GF-D8 (cell line): ENCODE results near the gene CYP11A1.

Experiments used
- DNase-seq: peaks from one replicate; lab custom pipeline; 2025; lab: John Stamatoyannopoulos, UW

The CYP11A1 gene

DNA sequence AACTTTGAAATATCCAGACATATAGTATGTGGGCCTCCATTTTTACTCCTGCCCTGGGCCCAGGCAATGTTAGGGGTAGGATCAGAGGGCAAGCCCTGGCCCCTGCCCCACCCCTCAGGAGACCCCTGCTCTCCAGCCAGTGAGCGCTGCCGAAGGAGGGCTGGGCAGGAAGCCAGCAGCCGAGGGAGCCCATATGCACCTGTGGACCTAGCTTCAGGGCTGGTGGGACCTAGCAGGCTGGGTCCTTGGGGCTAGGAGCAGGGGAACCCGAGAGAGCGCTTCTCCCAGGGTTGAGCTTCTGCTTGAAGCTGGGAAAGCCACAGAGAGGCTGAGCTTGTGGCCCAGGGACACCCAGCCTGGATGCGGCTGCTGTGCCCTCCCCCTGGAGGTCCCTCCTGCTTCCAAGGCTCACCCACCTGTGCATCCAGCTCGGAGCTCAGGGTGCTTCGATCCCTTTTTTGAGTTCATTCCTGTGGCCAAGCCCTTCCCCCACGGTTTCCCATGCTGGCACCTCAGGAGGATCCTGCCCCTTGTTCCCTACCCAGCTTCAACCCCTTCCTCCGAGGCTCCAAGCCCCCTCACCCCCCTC, 21.0 kb upstream of the CYP11A1 start:
- no peak for DNase-seq

DNA sequence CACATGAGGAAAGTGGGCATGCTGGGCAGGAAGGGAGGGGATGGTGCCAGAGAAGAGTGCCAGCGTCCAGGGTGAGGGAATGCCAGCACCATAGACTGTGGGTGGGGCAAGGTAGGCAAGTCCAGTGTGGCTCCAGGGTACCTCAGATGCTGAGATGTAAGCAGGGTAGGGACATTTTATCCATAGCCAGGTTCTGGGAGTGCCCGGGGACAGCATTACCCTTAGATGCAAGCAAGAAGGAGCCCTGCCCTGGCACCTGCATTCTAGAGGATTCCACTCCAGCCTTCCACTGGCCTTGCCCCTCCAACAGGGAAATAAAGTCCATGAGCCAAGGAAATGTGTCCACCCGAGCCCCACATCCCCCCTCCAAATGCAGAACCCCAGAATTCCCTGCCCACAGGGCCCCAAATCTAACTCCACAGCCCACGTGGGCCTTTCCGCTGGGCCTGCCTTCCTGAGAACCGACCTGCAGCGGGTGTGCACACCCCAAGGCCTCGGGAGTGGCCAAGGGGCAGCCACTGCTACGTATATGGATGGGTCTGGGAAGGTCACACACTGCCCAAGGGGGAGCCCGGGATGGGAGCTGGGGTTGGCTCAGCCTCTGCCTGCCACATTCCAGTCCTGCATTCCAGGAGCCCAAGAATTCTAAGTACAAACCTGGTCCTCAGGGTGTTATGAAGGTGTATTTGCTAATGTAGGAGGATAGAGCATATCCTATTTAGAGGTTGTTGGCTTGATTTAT, 20.3 kb upstream of the CYP11A1 start:
- DNase-seq, result no peak

DNA sequence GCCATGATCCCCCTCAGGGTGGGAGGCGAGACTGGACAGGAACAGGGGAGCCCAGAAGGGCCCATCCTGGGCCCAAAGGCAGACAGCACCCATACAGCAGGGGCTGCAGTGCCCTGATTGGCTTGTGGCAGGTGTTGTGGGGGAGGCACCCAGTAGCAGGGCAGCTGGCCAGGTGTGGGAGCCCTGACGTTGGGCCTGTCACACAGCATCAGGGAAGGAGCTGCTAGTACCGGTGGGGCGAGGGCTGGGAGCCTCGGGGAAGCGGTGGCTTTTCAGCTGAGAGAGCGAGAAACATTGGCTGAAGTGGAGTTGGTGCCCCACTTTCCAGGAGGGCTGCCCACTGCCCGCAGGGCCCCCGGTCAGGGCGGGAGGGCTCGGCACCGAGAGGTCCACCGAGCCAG, 19.7 kb upstream of the CYP11A1 start:
- DNase-seq, result no peak

DNA sequence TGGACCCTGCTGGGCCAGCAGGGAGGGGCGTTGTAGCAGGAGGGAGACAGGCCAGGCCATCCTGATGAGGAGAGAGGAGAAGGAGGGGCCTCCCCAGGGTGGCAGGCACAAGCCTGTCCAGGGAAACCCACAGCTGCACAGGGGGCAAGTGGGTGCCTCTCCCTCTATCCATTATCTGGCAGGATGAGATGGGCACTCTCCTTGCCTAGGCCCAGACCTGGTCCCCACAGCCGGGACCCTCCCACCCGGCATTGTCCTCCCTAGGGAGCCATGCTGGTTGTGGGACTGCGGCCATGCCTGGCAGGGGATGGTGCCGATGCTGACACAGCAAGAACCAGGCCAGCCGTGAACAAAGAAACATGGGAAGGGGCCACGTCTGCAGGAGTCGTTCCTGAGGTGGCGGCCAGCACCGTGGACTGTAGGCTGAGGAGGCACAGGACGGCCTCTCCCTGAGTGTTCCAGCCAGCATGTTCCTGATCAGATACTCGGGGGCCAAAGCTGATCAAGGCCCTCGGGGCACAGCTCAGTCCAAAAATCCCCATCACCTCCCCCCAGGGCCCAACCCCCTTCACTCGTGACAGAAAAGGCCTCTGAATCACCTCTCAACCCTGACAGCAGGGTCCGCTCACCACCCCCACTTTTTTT, 19.2 kb upstream of the CYP11A1 start:
- no peak for DNase-seq

DNA sequence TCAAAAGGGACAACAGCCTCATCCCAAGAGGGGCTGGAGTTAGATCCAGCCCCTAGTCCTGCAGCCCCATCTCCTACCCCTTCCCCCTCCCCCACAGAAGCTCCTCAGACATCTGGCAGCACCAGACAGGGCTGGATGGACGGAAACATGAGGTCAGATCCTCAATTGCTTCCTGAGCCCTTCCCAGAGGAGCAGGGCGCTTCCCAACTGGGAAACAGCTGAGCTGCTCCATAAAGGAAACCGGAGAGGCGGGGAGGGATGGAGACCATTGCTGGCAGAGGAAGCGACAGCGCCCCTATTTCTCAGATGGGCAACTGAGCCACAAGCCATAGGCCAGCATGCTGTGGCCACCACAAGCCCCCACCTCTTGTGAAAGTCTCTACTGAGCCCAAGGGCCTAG, 18.3 kb upstream of the CYP11A1 start:
- DNase-seq, result no peak

DNA sequence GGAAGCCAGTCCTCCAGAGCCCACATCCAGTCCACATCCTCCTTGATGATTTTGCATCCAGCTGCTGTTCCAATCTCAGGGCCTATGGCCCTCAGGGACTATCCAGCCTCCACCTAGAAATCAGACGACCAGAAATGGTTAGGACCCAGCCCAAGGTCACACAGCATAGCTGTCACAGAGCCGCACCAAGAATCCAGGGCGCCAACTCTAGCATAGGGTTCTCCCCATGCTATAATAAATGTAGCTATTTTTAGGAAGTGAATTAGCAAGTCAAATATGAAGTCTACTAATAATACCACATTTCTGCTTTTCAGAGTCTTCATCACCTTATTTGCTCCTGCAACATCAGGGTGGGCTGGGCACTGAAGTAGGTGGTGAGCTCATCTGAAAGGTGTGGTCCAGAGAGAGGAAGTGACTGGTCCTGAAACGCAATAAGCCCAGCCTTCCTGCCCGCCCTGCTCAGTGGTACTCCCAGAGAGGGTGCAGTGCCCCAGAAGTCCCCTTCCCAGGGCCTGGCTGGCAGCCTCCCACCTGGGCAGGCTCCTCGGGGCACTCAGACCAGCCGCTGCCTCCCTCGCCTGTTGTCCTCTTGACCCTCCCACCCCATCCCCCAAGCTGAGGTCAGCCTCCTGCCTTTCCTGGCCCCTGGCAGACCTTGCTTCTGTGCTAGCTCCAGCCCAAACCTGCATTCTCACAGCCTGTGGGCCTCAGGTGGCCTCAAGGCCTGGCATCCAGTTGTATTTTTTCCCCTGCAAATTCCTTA, 17.6 kb upstream of the CYP11A1 start:
- DNase-seq, result no peak

DNA sequence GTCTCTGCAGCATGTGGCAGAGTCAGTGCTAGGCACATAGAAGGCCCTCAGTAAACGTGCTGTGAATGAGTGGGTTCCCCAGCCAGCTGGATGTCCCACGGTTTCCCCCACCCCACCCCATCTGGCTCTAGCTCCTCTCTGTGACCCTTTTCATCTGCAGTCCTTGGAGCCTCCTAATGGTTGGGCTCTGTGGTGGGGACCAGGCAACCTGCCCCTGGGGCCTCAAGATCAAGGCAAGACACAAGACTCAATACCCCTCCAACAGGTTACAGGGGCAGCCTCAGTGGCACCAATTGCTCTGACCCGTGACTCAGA, 17.1 kb upstream of the CYP11A1 start:
- DNase-seq, result no peak

DNA sequence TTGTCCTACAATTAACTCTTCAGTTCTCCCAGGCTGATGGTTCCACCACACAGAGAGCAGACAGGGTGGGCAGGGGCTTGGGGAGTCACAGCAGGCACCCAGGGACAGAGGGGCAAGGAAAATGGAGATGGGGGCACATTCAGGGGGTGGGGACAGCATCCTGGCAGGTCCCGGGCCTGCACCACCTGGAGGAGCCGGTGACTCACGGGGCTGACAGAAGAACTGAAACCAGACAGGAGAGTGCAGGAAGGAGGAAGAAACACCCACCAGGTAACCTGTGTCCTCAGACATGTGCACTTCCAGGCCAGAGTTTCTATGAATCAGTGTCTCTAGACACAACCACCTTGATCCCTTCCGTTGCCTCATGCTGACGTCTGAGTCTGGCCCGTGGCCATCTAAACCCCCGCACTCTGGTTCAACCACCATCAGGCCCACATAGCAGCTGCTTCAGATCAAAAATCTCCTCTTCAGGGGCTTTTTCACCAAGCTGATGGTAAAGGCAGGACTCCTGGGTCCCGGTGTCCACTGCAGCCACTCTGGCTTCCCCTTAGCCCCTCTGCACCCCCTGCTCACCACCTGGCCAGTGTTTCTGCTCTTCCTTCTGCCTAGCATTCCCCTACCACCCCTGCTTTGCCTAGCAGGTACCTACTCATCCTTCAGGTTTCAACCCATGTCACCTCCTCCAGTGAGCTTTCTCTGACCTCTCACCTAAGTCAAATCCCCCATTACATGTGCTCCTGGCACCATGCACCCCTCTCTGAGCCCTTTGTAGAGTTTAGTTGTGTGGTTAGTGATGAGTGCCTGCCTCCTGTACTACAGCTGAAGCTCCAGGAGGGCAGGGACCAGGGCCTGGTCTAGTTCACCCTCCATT, 16.5 kb upstream of the CYP11A1 start:
- DNase-seq, result no peak

DNA sequence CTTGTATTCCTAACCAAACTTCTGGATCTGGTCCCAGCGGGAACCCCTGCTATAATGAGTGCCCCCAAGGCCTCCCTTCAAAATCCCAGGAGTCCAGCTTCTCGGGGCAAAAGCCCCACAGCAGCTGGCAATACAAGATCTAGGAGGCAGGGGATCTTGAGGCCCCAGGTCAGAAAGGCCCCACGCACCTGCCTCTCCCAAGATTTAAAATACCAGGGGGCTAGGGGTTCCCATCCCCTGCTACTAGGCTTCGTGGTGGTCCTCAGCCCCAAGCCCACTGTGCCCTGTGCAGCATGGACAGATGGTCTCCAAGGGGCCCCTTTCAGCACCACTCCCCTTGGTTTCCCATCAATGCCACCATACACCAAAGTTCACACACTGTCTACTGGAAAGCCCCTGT, 15.8 kb upstream of the CYP11A1 start:
- no peak for DNase-seq

DNA sequence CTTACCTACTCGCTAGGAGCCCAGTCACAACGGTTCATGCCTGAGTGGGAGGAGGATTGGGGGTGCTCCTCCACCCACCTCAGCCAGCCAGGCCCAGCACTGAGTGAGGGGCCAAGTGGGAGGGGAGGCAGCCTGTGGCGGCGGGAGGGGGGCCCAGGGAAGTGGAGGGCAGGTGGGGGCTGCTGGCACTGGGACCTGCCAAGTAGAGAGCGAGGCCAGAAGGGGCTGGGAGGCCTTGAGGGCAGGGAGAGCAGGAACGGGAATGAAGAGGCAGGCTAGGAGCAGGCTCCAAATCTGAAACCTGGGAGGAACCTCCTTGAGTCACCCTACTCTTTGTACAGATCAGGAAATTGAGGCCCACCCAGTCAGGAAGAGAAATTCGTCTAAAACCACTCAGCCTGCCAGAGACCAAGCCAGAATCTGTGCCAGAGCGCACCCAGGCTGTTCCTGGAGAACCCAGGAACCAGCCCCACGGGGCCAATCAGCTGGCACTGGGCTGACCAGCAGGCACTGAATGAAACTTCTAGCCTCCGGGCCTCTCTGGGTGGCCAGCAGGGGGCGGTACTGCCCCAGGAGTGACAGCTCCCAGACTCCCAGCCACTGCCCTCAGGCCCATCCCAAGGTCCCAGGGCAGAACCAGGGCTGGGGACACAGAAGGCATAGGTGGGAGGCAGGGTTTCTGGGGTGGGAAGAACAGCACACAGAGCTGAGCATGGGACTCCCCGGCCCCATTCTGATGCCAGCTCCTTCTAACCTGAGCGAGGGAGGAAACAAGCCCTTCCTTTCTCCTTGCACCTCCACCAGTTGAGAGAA, 14.8 kb upstream of the CYP11A1 start:
- peak; percentile 30 for DNase-seq

DNA sequence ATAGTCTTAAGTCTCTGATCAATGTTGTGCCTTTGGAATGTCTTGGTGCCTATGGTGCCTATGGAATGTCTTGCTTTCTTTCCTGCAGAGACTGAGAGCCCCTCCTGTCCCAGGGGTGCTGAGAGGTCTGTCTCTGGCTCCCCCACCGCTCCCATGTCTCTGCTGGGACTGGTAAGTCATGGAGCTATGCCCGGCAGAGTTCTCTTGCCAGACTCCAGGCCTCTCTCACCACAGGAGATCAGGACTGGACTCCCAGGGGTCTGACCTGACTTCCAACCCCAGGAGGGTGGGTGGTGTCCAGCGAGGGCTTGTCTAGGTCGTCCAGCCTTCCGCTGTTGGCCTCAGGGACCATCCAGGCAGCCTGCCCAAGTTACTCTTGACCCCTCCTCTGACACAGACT, 14.0 kb upstream of the CYP11A1 start:
- no peak for DNase-seq

DNA sequence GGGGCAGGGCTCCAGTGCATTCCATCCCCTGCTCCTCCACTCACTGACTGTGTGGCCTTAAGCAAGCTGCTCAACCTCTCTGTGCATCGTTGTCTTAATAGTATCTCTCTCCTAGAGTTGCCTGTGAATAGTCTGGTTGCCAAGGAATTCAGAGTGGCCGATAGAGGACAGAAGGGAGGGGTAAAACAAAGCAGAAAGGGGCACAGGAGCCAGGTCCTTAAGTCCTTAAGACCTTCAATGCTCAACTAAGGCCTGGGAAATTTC, 13.7 kb upstream of the CYP11A1 start:
- DNase-seq, result no peak

DNA sequence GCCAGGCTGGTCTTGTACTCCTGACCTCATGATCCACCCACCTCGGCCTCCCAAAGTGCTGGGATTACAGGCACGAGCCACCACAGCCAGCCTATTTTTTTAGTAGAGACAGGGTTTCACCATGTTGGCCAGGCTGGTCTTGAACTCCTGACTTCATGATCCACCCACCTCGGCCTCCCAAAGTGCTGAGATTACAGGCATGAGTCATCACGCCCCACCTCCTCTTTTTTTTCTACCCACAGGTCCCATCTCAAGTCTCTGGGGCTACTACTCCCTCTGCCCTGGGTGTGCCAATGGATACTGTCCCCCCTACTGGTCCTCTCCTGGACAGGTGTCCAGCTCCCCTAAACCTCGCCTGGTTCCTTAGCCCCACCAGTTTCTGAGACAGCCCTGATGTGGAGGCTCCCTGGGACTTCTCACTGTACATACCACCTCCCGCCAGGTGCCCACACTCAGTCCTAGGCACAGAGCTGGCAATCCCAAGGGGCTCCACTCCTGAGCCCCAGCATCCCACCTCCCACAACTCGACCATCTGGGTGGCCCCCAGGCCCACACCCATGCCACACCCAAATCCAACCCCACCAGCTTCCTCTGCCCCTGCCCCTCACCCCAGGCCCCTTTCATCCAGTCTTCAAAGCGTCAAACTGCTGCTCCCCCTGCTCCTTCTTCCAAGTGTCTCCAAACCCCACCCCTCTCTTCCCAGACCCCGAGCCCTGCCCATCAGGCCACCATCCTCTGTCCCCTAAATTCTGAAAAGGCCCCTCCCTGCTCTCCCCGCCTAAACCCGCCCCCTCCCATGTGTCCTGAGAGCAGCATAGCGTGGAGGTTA, 13.1 kb upstream of the CYP11A1 start:
- no peak for DNase-seq

DNA sequence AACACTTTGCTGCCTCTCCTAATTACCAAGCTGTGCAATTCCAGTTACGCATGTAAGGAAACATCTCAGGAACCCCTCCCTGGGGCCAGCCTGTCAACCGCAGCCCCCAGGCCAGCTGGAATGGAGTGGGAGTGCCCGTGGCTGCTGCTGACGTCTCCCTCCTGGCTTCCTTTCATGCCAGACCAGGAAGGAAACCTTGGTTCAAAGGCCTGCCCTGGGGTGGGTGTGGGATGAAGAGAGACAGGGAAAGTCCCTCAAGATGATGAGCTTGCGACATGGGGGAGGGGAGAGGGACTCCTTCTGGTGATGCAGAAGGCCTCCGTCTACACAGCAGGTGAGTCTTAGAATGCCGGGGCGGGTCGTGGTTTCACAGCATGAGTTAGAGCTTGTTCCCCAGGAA, 11.4 kb upstream of the CYP11A1 start:
- no peak for DNase-seq

DNA sequence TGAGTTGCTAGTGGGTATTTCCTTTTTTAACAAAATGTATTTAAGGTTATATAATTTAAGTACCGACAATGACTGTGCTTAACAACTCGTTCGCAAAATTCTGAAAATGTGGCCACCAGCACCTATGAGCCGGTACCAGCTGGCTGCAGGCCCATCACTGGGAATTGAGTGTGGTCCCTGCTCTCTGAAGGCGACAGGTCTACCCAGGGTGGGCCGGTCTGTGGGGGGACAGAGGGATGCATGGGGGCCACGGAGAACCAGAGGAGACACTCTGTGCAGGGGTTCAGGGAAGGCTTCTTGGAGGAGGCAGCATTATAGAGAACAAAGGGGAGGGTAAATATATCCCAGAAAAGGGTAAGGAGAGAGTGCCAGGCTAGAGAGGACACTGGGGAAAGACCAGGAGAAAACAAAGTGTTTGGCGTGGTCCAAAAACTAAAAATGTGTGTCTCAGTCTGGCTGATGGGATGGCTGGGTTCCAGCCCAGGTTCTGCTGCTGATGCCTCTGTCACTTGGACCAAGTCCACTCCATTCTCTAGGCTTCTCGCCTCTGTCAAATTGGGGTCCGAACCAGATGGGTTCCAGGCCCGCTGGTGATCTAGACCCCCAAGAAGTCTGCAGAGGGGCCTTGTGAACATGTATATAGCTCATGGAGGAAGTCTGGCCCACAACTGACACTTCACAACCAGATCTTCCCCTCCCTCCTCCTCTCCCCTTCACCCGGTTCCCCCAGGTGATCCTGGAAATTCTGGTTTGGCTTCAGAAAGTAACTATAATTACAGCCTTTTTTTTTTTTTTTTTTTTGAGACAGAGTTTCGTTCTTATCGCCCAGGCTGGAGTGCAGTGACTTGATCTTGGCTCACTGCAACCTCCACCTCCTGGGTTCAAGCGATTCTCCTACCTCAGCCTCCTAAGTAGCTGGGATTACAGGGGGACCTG, 10.7 kb upstream of the CYP11A1 start:
- no peak for DNase-seq

DNA sequence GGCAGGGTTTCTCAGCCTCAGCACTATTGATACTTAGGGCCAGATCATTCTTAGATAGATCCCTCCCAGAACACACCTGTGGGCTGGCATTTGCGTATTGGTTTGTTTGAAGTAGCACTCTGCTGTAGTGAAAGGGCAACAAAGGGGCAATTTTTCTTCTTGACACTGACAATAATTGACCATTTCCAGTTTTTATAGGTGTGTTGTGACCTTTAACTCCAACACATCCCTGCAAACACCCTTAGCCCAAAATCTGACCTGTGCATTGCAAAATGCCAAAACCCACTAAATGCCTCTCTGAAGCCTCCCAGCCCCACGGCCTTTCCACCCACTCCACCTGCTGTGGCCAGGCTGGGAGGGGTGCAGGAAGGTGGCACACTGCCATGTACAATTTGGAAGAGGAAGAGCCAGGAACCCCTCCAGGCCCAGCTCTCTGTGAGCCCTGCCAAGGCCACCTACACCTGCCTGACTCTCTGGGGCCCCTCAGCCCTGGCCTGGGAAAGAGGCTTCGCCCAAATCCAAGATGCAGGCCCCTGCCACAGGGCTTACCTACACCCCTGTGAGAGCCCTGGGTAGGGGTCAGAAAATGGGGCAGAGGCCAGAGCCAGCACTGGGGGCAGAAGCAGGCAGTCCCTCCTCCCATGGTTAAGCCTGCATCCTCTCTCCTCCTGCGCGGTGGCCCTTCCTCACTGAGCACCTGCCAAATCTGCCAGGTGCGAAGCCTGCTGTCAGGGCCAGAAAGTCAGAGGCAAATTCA, 9.6 kb upstream of the CYP11A1 start:
- no peak for DNase-seq

DNA sequence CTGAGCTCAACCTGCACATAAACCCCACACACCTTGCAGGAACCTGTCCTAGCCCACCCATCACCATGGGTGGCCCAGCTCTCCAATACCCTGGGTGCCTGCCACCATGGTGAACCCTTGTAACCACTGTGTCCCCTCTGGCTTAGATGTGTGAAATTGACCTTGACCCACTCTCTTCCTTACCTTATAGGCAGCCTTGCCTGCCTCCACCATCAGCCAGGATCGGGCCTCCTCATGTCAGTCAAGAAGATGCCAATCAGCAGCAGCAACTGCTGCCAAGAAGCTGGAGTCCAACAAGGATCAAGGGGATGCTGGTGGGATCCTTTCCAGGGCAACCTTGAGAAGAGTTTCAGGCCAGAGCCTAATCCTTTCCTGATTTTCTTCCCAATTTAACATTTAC, 8.8 kb upstream of the CYP11A1 start:
- DNase-seq, result no peak

DNA sequence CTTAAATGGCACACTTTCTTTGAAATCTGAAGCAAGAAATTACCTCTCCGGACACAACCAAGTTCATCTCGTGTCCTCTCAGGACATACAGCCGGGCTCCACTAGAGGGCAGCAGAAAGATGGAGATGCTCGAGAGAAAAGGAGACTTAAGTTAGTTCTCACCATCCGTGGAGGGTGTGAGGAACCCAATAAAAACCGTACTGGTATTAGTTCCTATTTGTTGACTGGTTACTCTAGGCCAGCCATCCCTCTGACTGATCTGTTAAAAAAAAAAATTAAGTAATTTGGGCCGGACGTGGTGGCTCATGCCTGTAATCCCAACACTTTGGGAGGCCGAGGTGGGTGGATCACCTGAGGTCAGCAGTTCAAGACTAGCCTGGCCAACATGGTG, 7.9 kb upstream of the CYP11A1 start:
- peak; percentile 33 for DNase-seq
